ENCODE results near the gene ZNF483. TPM values are rescaled to one million over a fixed set of nuclear protein-coding genes. Genes with fewer than 3 reads are reported as not detected.
"Not testable (repeated sequence)": the region's sequence is repeated elsewhere in the genome, so short reads cannot be mapped to it uniquely, and the experiment has no call there.

Gene ZNF483
- total RNA-seq, 1 donor from 2014 or later = 24.0 TPM

GRCh38 chr9:111613436-111614040 lies 88.6 kb downstream of the ZNF483 start:
- Mint-ChIP-seq H3K27me3 (ENCODE audit: unreplicated experiment) (peaks cover 1% of the 10 kb centered on the region), H3K36me3 (ENCODE audit: low read depth, unreplicated experiment) (no peaks in the 10 kb centered on the region), H3K9me3 (ENCODE audit: unreplicated experiment) (no peaks in the 10 kb centered on the region), H3K4me1 (ENCODE audit: unreplicated experiment) (peaks cover 17% of the 10 kb centered on the region), H3K27ac (ENCODE audit: unreplicated experiment) (no peak overlapping the region), H3K4me3 (ENCODE audit: unreplicated experiment) (no peak overlapping the region)
- no peak for DNase-seq (ENCODE audit: low spot score)
- TF ChIP-seq, protein P1, sequence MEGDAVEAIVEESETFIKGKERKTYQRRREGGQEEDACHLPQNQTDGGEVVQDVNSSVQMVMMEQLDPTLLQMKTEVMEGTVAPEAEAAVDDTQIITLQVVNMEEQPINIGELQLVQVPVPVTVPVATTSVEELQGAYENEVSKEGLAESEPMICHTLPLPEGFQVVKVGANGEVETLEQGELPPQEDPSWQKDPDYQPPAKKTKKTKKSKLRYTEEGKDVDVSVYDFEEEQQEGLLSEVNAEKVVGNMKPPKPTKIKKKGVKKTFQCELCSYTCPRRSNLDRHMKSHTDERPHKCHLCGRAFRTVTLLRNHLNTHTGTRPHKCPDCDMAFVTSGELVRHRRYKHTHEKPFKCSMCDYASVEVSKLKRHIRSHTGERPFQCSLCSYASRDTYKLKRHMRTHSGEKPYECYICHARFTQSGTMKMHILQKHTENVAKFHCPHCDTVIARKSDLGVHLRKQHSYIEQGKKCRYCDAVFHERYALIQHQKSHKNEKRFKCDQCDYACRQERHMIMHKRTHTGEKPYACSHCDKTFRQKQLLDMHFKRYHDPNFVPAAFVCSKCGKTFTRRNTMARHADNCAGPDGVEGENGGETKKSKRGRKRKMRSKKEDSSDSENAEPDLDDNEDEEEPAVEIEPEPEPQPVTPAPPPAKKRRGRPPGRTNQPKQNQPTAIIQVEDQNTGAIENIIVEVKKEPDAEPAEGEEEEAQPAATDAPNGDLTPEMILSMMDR (IDR thresholded peaks at IDR 0.05; ENCODE audit: unreplicated experiment) = no peak

- Mint-ChIP-seq H3K36me3 (ENCODE audit: low read depth, unreplicated experiment) (no peaks in the 10 kb centered on the region), H3K4me1 (ENCODE audit: unreplicated experiment) (peaks cover 6% of the 10 kb centered on the region), H3K4me3 (ENCODE audit: unreplicated experiment) (no peak overlapping the region), H3K9me3 (ENCODE audit: unreplicated experiment) (no peaks in the 10 kb centered on the region), H3K27ac (ENCODE audit: unreplicated experiment) (no peak overlapping the region), H3K27me3 (ENCODE audit: unreplicated experiment) (peaks cover 1% of the 10 kb centered on the region)
- TF ChIP-seq, protein P1 (IDR thresholded peaks at IDR 0.05; ENCODE audit: unreplicated experiment) = no peak
- DNase-seq (ENCODE audit: low spot score) = no peak
These were observed 90.9 kb downstream of the ZNF483 start for GRCh38 chr9:111615928-111616327.

- not testable (repeated sequence) for H3K4me3 Mint-ChIP-seq (ENCODE audit: unreplicated experiment); H3K9me3 Mint-ChIP-seq (ENCODE audit: unreplicated experiment); H3K36me3 Mint-ChIP-seq (ENCODE audit: low read depth, unreplicated experiment); H3K27me3 Mint-ChIP-seq (ENCODE audit: unreplicated experiment); DNase-seq (ENCODE audit: low spot score); H3K4me1 Mint-ChIP-seq (ENCODE audit: unreplicated experiment); H3K27ac Mint-ChIP-seq (ENCODE audit: unreplicated experiment)
These were observed 92.4 kb downstream of the ZNF483 start for GRCh38 chr9:111617349-111617748.

DNA sequence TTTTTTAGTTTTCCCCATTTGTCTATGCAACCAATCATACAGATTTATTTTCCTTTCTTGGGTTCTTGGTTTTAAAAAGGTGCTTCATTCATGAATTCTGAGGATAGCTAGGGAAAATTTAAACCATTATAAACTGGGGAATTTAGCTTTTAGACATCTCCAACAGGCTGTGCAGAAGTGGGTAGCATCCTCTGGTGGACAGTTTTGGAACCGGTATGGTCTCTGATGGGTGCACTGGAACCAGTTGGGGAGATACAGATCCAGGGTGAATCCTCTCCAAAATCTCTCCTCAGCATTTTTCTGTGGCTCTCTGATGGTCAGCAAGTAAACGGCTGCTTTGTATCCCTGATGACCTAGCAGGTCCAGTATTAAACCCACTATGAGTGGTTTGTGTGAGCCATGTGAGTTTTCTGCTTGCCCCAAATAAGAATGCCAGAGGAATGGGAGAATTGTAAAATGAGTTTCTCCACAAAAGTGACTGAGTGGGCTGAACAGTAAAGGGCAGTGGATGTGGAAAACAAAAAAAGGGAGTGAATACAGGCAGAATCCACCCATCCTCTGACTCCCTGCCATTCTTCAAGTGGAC lies 97.0 kb downstream of the ZNF483 start:
- no peaks in the 10 kb centered on the region for H3K27me3 Mint-ChIP-seq (ENCODE audit: unreplicated experiment)
- TF ChIP-seq, protein P1 (IDR thresholded peaks at IDR 0.05; ENCODE audit: unreplicated experiment) = peak; percentile 90
- no peak overlapping the region for H3K4me3 Mint-ChIP-seq (ENCODE audit: unreplicated experiment)
- no peak overlapping the region for H3K27ac Mint-ChIP-seq (ENCODE audit: unreplicated experiment)
- H3K36me3 Mint-ChIP-seq (ENCODE audit: low read depth, unreplicated experiment) = no peaks in the 10 kb centered on the region
- no peaks in the 10 kb centered on the region for H3K4me1 Mint-ChIP-seq (ENCODE audit: unreplicated experiment)
- peak; percentile 58 for DNase-seq (ENCODE audit: low spot score)
- no peaks in the 10 kb centered on the region for H3K9me3 Mint-ChIP-seq (ENCODE audit: unreplicated experiment)

GRCh38 chr9:111622626-111623025 lies 97.6 kb downstream of the ZNF483 start:
- H3K9me3 Mint-ChIP-seq (ENCODE audit: unreplicated experiment) = no peaks in the 10 kb centered on the region
- no peaks in the 10 kb centered on the region for H3K36me3 Mint-ChIP-seq (ENCODE audit: low read depth, unreplicated experiment)
- H3K4me3 Mint-ChIP-seq (ENCODE audit: unreplicated experiment) = no peak overlapping the region
- H3K27me3 Mint-ChIP-seq (ENCODE audit: unreplicated experiment) = no peaks in the 10 kb centered on the region
- no peak for DNase-seq (ENCODE audit: low spot score)
- no peaks in the 10 kb centered on the region for H3K4me1 Mint-ChIP-seq (ENCODE audit: unreplicated experiment)
- no peak overlapping the region for H3K27ac Mint-ChIP-seq (ENCODE audit: unreplicated experiment)
- TF ChIP-seq, protein P1 (IDR thresholded peaks at IDR 0.05; ENCODE audit: unreplicated experiment) = no peak

Other genes with a start within 250 kb of the ZNF483 start
- not detected for gene OR2K2, start 195.0 kb upstream of the ZNF483 start, total RNA-seq (ENCODE audit: unreplicated experiment)
- gene ECPAS, start 40.8 kb upstream of the ZNF483 start, total RNA-seq (ENCODE audit: unreplicated experiment) = 111 TPM
- 45.7 TPM for gene PTGR1, start 74.5 kb downstream of the ZNF483 start, total RNA-seq (ENCODE audit: unreplicated experiment)
- gene DNAJC25, start 106.2 kb downstream of the ZNF483 start, total RNA-seq (ENCODE audit: unreplicated experiment) = 3.9 TPM
- gene GNG10, start 136.4 kb downstream of the ZNF483 start, total RNA-seq (ENCODE audit: unreplicated experiment) = 60.4 TPM